HepG2 (cell line): ENCODE results near the gene TMEM187. TPM values are rescaled to one million over a fixed set of nuclear protein-coding genes. Genes with fewer than 3 reads are reported as not detected.
A peak's percentile ranks its signal among the peaks of the same experiment; 100 is the strongest.

Source experiments
- ATAD3A ChIP-seq: sonication (generic); formaldehyde crosslinking; IDR thresholded peaks from 2 replicates; pipeline ENCODE4 v1.4.0; 2020; ENCODE audit warnings: missing genetic modification reagents
- EP300 ChIP-seq, 3 experiments: sonication (generic) in 1 of 3; formaldehyde crosslinking in 1 of 3; IDR thresholded peaks; 2 replicates each; pipeline versions ENCODE4 v1.5.1 to v1.6.1; 2011 to 2020; ENCODE audit warnings: low read depth in 2 of 3, low read length in 2 of 3, borderline replicate concordance in 1 of 3, improper control_type of control experiment in 1 of 3, mild to moderate bottlenecking in 1 of 3, missing genetic modification reagents in 1 of 3, moderate library complexity in 1 of 3
- NR2F6 ChIP-seq, 2 experiments: IDR thresholded peaks; 2 replicates each; pipeline ENCODE4 v1.6.1; 2016; ENCODE audit warnings: antibody characterized with exemption in 1 of 2, mild to moderate bottlenecking in 1 of 2
- RXRB ChIP-seq: IDR thresholded peaks from 2 replicates; pipeline ENCODE4 v1.6.1; 2016; ENCODE audit warnings: borderline replicate concordance, missing genetic modification reagents, missing compliant biosample characterization
- YEATS2 ChIP-seq: sonication (generic); formaldehyde crosslinking; IDR thresholded peaks from 2 replicates; pipeline ENCODE4 v1.4.0; 2020; ENCODE audit warnings: missing genetic modification reagents, borderline replicate concordance
- ZBTB3 ChIP-seq: sonication (generic); formaldehyde crosslinking; IDR thresholded peaks from 2 replicates; pipeline ENCODE4 v1.4.0; 2020; ENCODE audit warnings: low read depth, mild to moderate bottlenecking, moderate library complexity, missing genetic modification reagents, borderline replicate concordance
- ZBTB38 ChIP-seq: sonication (generic); formaldehyde crosslinking; IDR thresholded peaks from 2 replicates; pipeline ENCODE4 v1.5.1; 2020; ENCODE audit warnings: mild to moderate bottlenecking, missing genetic modification reagents
- ZNF44 ChIP-seq: sonication (generic); formaldehyde crosslinking; IDR thresholded peaks from 2 replicates; pipeline ENCODE4 v1.5.1; 2020; ENCODE audit warnings: mild to moderate bottlenecking, missing genetic modification reagents
- ZSCAN20 ChIP-seq: sonication (generic); formaldehyde crosslinking; IDR thresholded peaks from 2 replicates; pipeline ENCODE4 v1.4.0; 2020; ENCODE audit warnings: missing genetic modification reagents, mild to moderate bottlenecking, borderline replicate concordance
- polyA plus RNA-seq, 8 experiments: library from polyadenylated mRNA; depleted of rRNA in 3 of 8; stranded (reverse) in 7 of 8; unstranded in 1 of 8; fragments of >200 nt; fragmentation: Illumina TruSeq in 4 of 8; extraction: Trizol in 4 of 8; gene quantifications; 2 replicates each; pipeline versions ENCODE4 v1.2.1 to v1.2.3, GENCODE V29; 2011 to 2016; ENCODE audit warnings: low read depth in 4 of 8, missing spikeins in 1 of 8, mixed read lengths in 1 of 8; ENCODE audit not compliant: insufficient read depth in 1 of 8
- total RNA-seq, 5 experiments: library from RNA; depleted of rRNA; stranded (reverse); fragments of >200 nt; fragmentation: Illumina TruSeq; extraction: Trizol; gene quantifications; 2 replicates each; pipeline ENCODE4 v1.2.3, GENCODE V29; 2016; ENCODE audit warnings: low read depth in 1 of 5
- TF ChIP-seq, protein P1 (sequence below): sonication (generic); IDR thresholded peaks from 2 replicates; pipeline ENCODE4 v1.6.1; 2016; ENCODE audit warnings: low read depth, borderline replicate concordance
- TF ChIP-seq, protein P2 (sequence below): sonication (generic); formaldehyde crosslinking; IDR thresholded peaks from 2 replicates; pipeline ENCODE4 v1.4.0; 2020; ENCODE audit warnings: missing genetic modification reagents, borderline replicate concordance
- TF ChIP-seq, protein P3 (sequence below): sonication (generic); formaldehyde crosslinking; IDR thresholded peaks from 2 replicates; pipeline ENCODE4 v1.5.0; 2020; ENCODE audit warnings: missing genetic modification reagents
- TF ChIP-seq, protein P4 (sequence below): sonication (generic); formaldehyde crosslinking; IDR thresholded peaks from 2 replicates; pipeline ENCODE4 v1.4.0; 2020; ENCODE audit warnings: mild to moderate bottlenecking, missing genetic modification reagents
- TF ChIP-seq, protein P5 (sequence below): sonication (generic); formaldehyde crosslinking; IDR thresholded peaks from 2 replicates; pipeline ENCODE4 v1.8.1; 2023; ENCODE audit warnings: mild to moderate bottlenecking, missing genetic modification reagents

Gene TMEM187
- total and polyA plus RNA-seq, 2 of the 13 experiments (the other 11 are each of a cell fraction or from before 2014, with no cell fraction given) = 2.2 to 6.2 TPM

DNA sequence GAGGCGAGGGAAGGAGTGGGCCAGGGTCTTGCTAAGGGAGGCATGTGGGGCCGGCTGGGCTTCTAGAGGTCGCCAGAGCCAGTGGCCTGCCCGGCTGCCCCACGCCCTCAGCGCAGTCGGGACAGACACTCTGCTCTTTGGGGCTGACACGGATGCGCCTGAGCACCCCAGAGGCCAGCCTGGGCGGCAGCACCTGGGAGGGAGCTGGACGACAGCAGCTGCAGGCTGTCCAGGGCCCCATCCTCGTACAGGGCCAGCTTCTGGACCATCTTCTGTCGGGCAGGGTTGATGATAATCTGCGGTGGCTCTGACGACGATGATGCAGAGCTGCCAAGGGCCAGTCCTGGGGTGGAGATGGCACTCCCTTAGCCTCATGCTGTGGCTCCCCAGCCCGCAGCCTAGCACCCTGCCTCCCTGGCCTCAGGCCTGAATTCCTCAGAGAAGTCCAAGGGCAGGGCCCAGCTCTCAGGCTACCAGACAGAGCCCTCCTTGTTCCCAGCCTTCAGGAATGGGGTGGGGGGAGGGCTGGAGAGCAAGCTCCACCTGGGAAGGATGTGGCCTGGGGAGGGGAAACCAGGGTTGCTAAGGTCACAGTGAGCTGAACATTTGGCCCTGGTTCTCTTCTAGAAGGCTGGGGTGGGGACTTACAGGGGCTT is 39.9 kb downstream of the TMEM187 start (continued):
- TF ChIP-seq, protein P1, sequence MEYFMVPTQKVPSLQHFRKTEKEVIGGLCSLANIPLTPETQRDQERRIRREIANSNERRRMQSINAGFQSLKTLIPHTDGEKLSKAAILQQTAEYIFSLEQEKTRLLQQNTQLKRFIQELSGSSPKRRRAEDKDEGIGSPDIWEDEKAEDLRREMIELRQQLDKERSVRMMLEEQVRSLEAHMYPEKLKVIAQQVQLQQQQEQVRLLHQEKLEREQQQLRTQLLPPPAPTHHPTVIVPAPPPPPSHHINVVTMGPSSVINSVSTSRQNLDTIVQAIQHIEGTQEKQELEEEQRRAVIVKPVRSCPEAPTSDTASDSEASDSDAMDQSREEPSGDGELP = peak; percentile 20; the same call in 1 of the 2 replicates
- TF ChIP-seq NR2F6 (IDR thresholded peaks at IDR 0.05) (no peak), NR2F6 (CRISPR knock-in tag; IDR thresholded peaks at IDR 0.05) (0 out of 2 replicates have a peak, but pooled peaks have one; percentile 36), ZBTB38 (CRISPR knock-in tag) (peak; percentile 26; the same call in 1 of the 2 replicates), ATAD3A (CRISPR knock-in tag) (no peak), YEATS2 (CRISPR knock-in tag) (no peak), ZNF44 (CRISPR knock-in tag) (no peak), ZBTB3 (CRISPR knock-in tag) (no peak), ZSCAN20 (CRISPR knock-in tag) (no peak), EP300 (IDR thresholded peaks at IDR 0.05; ENCODE audit: low read depth in 2 of 2, low read length in 2 of 2) (peak in 1 of 2 experiments; percentile 41; a peak in 1 of 4 replicates), EP300 (CRISPR knock-in tag; IDR thresholded peaks at IDR 0.05; ENCODE audit: borderline replicate concordance) (0 out of 2 replicates have a peak, but pooled peaks have one; percentile 34), RXRB (CRISPR knock-in tag) (peak; percentile 34; the same call in 1 of the 2 replicates)
- TF ChIP-seq, protein P2, sequence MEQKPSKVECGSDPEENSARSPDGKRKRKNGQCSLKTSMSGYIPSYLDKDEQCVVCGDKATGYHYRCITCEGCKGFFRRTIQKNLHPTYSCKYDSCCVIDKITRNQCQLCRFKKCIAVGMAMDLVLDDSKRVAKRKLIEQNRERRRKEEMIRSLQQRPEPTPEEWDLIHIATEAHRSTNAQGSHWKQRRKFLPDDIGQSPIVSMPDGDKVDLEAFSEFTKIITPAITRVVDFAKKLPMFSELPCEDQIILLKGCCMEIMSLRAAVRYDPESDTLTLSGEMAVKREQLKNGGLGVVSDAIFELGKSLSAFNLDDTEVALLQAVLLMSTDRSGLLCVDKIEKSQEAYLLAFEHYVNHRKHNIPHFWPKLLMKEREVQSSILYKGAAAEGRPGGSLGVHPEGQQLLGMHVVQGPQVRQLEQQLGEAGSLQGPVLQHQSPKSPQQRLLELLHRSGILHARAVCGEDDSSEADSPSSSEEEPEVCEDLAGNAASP (CRISPR knock-in tag) = peak; percentile 47; the same call in 1 of the 2 replicates
- TF ChIP-seq, protein P3, sequence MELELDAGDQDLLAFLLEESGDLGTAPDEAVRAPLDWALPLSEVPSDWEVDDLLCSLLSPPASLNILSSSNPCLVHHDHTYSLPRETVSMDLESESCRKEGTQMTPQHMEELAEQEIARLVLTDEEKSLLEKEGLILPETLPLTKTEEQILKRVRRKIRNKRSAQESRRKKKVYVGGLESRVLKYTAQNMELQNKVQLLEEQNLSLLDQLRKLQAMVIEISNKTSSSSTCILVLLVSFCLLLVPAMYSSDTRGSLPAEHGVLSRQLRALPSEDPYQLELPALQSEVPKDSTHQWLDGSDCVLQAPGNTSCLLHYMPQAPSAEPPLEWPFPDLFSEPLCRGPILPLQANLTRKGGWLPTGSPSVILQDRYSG (CRISPR knock-in tag) = no peak
- TF ChIP-seq, protein P4, sequence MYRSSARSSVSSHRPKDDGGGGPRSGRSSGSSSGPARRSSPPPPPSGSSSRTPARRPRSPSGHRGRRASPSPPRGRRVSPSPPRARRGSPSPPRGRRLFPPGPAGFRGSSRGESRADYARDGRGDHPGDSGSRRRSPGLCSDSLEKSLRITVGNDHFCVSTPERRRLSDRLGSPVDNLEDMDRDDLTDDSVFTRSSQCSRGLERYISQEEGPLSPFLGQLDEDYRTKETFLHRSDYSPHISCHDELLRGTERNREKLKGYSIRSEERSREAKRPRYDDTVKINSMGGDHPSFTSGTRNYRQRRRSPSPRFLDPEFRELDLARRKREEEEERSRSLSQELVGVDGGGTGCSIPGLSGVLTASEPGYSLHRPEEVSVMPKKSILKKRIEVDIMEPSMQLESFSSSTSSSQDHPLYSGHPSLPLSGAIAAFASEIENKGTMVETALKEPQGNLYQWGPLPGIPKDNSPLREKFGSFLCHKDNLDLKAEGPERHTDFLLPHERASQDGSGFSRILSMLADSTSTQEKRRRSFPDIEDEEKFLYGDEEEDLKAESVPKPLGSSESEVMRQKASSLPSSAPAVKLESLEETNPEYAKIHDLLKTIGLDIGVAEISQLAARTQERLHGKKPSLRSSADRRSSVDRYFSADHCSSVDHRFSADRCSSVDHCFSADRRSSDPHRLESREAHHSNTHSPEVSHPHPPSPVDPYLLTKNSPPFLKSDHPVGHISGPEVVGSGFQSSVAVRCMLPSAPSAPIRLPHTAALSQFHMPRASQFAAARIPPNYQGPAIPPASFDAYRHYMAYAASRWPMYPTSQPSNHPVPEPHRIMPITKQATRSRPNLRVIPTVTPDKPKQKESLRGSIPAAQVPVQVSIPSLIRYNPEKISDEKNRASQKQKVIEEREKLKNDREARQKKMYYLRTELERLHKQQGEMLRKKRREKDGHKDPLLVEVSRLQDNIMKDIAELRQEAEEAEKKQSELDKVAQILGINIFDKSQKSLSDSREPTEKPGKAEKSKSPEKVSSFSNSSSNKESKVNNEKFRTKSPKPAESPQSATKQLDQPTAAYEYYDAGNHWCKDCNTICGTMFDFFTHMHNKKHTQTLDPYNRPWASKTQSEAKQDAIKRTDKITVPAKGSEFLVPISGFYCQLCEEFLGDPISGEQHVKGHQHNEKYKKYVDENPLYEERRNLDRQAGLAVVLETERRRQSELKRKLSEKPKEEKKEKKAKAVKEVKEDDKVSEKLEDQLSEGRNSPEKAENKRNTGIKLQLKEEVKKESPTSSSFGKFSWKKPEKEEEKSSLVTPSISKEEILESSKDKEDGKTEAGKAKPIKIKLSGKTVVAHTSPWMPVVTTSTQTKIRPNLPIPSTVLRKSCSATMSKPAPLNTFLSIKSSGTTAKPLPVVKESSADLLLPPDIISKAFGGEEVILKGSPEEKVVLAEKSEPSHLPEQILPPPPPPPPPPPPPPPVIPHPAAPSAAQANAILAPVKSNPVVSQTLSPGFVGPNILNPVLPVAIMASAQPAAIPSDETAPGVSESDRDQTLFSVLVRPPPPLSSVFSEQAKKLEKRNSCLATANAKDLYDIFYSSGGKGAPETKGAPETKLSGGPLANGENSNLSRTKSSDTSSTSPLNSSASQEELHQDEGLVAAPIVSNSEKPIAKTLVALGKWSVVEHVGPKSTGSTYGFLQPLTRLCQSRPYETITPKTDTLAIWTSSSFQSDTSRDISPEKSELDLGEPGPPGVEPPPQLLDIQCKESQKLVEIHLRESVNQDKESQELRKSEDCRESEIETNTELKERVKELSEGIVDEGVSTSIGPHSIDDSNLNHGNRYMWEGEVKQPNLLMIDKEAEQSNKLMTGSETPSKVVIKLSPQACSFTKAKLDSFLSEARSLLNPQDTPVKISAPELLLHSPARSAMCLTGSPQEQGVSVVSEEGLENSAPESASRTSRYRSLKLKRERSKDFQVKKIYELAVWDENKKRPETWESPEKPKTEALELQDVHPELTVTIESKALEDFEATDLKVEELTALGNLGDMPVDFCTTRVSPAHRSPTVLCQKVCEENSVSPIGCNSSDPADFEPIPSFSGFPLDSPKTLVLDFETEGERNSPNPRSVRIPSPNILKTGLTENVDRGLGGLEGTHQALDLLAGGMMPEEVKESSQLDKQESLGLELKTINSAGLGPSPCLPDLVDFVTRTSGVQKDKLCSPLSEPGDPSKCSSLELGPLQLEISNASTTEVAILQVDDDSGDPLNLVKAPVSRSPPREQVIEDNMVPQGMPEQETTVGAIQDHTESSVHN = no peak
- TF ChIP-seq, protein P5, sequence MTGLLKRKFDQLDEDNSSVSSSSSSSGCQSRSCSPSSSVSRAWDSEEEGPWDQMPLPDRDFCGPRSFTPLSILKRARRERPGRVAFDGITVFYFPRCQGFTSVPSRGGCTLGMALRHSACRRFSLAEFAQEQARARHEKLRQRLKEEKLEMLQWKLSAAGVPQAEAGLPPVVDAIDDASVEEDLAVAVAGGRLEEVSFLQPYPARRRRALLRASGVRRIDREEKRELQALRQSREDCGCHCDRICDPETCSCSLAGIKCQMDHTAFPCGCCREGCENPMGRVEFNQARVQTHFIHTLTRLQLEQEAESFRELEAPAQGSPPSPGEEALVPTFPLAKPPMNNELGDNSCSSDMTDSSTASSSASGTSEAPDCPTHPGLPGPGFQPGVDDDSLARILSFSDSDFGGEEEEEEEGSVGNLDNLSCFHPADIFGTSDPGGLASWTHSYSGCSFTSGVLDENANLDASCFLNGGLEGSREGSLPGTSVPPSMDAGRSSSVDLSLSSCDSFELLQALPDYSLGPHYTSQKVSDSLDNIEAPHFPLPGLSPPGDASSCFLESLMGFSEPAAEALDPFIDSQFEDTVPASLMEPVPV = no peak
